ENCODE data around the gene PSPH.
A peak's percentile ranks its signal among the peaks of the same experiment; 100 is the strongest.

DNA sequence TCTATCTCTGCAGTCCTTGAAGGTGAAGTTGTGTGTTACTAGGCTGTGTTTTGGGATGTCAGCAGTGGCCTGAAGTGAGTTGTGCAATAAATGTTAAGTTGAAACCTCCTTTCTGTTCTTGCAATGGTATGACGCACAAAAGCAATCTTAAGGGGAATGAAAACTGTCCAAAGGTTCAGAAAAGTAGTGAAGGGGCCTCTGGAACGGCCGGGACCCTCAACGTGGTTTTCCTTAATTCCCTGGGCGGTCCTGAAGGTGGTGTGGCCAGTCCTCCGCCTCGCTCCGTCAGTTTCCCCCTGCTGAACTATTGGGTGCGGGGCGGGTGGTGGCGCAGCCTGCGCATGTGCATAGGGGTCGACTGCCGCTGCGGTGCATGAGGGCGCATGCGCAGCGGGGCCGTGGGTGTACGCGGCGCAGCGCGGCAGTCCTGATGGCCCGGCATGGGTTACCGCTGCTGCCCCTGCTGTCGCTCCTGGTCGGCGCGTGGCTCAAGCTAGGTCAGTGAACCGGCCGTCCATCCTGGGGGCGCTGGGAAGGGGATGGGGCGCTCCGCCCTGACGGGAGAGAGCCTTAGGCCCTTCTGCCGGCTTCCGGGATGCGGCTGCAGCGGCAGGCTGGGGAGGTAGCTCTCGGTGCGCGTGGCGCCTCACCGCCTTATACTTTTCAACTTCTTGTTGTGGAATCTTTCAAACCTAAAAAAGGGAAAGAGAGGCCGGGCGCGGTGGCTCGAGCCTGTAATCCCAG lies 12.8 kb upstream of the PSPH start, which contains the start of gene SUMF2:
- TF ChIP-seq, protein P1, sequence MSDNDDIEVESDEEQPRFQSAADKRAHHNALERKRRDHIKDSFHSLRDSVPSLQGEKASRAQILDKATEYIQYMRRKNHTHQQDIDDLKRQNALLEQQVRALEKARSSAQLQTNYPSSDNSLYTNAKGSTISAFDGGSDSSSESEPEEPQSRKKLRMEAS (IDR thresholded peaks at IDR 0.05; ENCODE audit: low read depth, low read length) = peak; percentile 92
- TF ChIP-seq, protein P2, sequence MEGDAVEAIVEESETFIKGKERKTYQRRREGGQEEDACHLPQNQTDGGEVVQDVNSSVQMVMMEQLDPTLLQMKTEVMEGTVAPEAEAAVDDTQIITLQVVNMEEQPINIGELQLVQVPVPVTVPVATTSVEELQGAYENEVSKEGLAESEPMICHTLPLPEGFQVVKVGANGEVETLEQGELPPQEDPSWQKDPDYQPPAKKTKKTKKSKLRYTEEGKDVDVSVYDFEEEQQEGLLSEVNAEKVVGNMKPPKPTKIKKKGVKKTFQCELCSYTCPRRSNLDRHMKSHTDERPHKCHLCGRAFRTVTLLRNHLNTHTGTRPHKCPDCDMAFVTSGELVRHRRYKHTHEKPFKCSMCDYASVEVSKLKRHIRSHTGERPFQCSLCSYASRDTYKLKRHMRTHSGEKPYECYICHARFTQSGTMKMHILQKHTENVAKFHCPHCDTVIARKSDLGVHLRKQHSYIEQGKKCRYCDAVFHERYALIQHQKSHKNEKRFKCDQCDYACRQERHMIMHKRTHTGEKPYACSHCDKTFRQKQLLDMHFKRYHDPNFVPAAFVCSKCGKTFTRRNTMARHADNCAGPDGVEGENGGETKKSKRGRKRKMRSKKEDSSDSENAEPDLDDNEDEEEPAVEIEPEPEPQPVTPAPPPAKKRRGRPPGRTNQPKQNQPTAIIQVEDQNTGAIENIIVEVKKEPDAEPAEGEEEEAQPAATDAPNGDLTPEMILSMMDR (IDR thresholded peaks at IDR 0.05; ENCODE audit: low read depth, low read length) = peak; percentile 9
- TF ChIP-seq POLR2A (IDR thresholded peaks at IDR 0.05; ENCODE audit: extremely low read depth, insufficient read length) (peak; percentile 99), MYC (IDR thresholded peaks at IDR 0.05; ENCODE audit: low read depth, low read length) (peak; percentile 94)
